ENCODE measurements around the gene ZNF366. TPM values are rescaled to one million over a fixed set of nuclear protein-coding genes. Genes with fewer than 3 reads are reported as not detected.

Gene ZNF366
- total and polyA plus RNA-seq, 8 donors = 0.10 to 6.8 (median 1.7) TPM; not detected in 1

DNA sequence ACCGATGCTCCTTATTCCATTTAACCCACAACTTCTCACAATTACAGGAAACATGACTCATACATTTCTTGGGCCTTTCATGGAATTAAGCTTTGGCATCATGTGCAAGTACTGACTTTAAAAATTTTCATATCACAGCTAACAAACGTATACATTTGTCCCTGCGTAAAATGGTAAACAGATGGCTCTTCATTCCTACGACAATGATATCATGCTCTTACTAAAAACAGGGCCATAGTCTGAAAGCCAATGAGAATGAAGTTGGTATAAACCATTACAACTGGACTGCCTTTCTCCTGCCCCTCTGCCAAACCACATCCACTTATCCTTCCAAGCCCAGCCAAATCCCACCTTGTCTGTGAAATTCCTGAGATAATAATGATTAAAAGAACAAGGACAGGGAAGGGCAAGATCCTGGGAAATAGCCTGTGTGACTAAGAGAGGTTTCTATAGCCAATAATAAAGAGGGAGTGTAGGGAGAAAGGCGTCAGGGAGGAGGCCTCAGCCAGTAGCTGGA, 44.9 kb upstream of the ZNF366 start:
- intact Hi-C loops (cut with DNase I; ENCODE audit: low total_unique reads) = no loop called here

DNA sequence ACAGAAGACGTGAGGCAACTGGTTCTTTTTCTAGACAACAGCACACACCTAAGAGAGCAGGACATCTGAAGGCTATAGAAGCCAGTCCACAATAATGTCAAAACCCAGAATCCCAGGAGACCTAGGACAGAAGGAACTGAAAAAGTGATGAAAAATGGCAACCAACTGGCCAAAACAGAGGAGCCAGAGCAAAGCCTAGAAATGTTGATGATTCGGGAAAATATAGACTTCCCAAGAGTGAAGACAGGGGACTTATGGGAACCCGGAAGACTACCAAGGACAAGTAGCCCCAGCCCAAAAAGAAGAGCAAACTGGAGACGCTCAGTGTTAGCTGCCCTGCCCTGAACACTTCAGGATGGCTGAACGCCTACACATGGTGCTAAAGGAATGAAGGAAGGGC, 43.4 kb upstream of the ZNF366 start:
- Histone ChIP-seq H3K27ac (no peak overlapping the region), H3K27me3 (no peaks in the 10 kb centered on the region), H3K4me3 (no peak overlapping the region), H3K9me3 (peaks cover 0 to 8% (median 0%) of the 10 kb centered on the region in 4 donors), H3K36me3 (no peaks in the 10 kb centered on the region), H3K4me1 (peaks cover 0 to under 1% (median 0%) of the 10 kb centered on the region in 4 donors)
- WGBS, 5 donors = 89 to 100% (median 94%) methylated on average over 5 of the region's 5 CpGs
- intact Hi-C loops (cut with DNase I; ENCODE audit: low total_unique reads) = no loop called here
- DNase-seq = no peak
- TF ChIP-seq, protein P1, sequence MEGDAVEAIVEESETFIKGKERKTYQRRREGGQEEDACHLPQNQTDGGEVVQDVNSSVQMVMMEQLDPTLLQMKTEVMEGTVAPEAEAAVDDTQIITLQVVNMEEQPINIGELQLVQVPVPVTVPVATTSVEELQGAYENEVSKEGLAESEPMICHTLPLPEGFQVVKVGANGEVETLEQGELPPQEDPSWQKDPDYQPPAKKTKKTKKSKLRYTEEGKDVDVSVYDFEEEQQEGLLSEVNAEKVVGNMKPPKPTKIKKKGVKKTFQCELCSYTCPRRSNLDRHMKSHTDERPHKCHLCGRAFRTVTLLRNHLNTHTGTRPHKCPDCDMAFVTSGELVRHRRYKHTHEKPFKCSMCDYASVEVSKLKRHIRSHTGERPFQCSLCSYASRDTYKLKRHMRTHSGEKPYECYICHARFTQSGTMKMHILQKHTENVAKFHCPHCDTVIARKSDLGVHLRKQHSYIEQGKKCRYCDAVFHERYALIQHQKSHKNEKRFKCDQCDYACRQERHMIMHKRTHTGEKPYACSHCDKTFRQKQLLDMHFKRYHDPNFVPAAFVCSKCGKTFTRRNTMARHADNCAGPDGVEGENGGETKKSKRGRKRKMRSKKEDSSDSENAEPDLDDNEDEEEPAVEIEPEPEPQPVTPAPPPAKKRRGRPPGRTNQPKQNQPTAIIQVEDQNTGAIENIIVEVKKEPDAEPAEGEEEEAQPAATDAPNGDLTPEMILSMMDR (IDR thresholded peaks at IDR 0.05) = no peak
- TF ChIP-seq POLR2A (IDR thresholded peaks at IDR 0.05) (no peak), EP300 (IDR thresholded peaks at IDR 0.05) (no peak), POLR2AphosphoS5 (IDR thresholded peaks at IDR 0.05) (no peak)

More for the DNA sequence above, 44.9 kb upstream of the ZNF366 start:
- H3K4me1 ChIP-seq = peaks cover 7 to 16% (median 14%) of the 10 kb centered on the region in 4 donors
- H3K4me3 ChIP-seq = no peak overlapping the region
- WGBS, 5 donors = 77 to 82% (median 80%) methylated on average over 5 of the region's 5 CpGs
- TF ChIP-seq EP300 (IDR thresholded peaks at IDR 0.05) = no peak
- TF ChIP-seq, protein P1 (IDR thresholded peaks at IDR 0.05) = no peak
- no peak for TF ChIP-seq POLR2A (IDR thresholded peaks at IDR 0.05)
- no peak for TF ChIP-seq POLR2AphosphoS5 (IDR thresholded peaks at IDR 0.05)
- no peak for DNase-seq
- no peaks in the 10 kb centered on the region for H3K27me3 ChIP-seq
- H3K27ac ChIP-seq = no peak overlapping the region
- H3K9me3 ChIP-seq = no peaks in the 10 kb centered on the region
- H3K36me3 ChIP-seq = no peaks in the 10 kb centered on the region

DNA sequence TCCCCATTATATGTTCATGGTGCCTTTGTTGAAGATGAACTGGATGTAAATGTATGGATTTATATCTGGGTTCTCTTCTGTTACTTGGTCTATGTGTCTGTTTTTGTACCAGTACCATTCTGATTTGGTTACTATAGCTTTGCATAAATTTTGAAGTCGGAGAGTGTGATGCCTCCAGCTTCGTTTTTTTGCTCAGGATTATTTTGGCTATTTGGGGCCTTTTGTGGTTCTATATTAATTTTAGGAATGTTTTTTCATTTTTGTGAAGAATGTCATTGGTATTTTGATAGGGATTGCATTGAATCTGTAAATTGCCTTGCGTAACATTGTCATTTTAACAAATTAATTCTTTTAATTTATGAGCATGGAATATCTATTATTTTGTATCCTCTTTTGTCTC, 36.6 kb upstream of the ZNF366 start:
- intact Hi-C loops (cut with DNase I; ENCODE audit: low total_unique reads) = no loop called here

DNA sequence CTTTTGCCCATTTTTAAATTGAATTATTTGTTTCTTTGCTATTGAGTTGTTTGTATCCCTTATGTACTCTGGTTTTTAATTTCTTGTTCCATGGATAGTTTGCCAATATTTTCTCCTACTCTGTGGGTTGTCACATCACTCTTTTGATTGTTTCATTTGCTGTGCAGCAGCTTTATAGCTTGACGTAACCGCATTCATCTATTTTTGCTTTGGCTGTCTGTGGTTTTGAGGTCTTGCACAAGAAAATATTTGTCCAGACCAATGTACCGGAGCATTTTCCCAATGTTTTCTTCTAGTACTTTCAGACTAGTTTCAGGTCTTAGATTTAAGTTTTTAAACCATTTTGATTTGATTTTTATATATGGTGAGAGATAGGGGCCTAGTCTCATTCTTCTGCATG, 36.2 kb upstream of the ZNF366 start:
- DNase-seq = no peak
- Histone ChIP-seq H3K4me1 (no peaks in the 10 kb centered on the region), H3K36me3 (no peaks in the 10 kb centered on the region), H3K4me3 (no peak overlapping the region), H3K27ac (no peak overlapping the region), H3K27me3 (no peaks in the 10 kb centered on the region), H3K9me3 (peaks cover 0 to 15% (median 0%) of the 10 kb centered on the region in 4 donors)
- no peak for TF ChIP-seq EP300 (IDR thresholded peaks at IDR 0.05)
- TF ChIP-seq POLR2A (IDR thresholded peaks at IDR 0.05) = no peak
- TF ChIP-seq POLR2AphosphoS5 (IDR thresholded peaks at IDR 0.05) = no peak
- TF ChIP-seq, protein P1 (IDR thresholded peaks at IDR 0.05) = no peak
- WGBS, 5 donors = 85 to 95% (median 91%) methylated on average over 3 of the region's 3 CpGs
- intact Hi-C loops (cut with DNase I; ENCODE audit: low total_unique reads) = no loop called here

More for the DNA sequence above, 36.6 kb upstream of the ZNF366 start:
- Histone ChIP-seq H3K9me3 (peaks cover 0 to 15% (median 0%) of the 10 kb centered on the region in 4 donors), H3K27ac (no peak overlapping the region), H3K4me3 (no peak overlapping the region), H3K36me3 (no peaks in the 10 kb centered on the region), H3K4me1 (no peaks in the 10 kb centered on the region), H3K27me3 (no peaks in the 10 kb centered on the region)
- WGBS, 5 donors = 57 to 89% (median 61%) methylated on average over 3 of the region's 3 CpGs
- no peak for TF ChIP-seq POLR2A (IDR thresholded peaks at IDR 0.05)
- no peak for TF ChIP-seq POLR2AphosphoS5 (IDR thresholded peaks at IDR 0.05)
- no peak for TF ChIP-seq EP300 (IDR thresholded peaks at IDR 0.05)
- TF ChIP-seq, protein P1 (IDR thresholded peaks at IDR 0.05) = no peak
- DNase-seq = no peak

Data from stomach (tissue), 9 donors.